Trophoblast cell (in vitro differentiated cells and primary cell): ENCODE measurements around the gene PPP2R2C.

Source experiments
- DNase-seq, 2 donors: peaks; one replicate each; pipeline ENCODE4 v3.0.0-alpha.2; 2016
- H2AFZ ChIP-seq: 2 replicates; pipeline ENCODE4 v1.6.1; 2013; ENCODE audit warnings: low read length, moderate library complexity, mild to moderate bottlenecking; ENCODE audit not compliant: insufficient read depth, poor library complexity
- H2AK5ac ChIP-seq: 2 replicates; pipeline ENCODE4 v1.6.1; 2013; ENCODE audit warnings: mild to moderate bottlenecking, low read length
- H2BK120ac ChIP-seq: 2 replicates; pipeline ENCODE4 v1.6.1; 2013; ENCODE audit warnings: low read length, mild to moderate bottlenecking, moderate library complexity; ENCODE audit not compliant: insufficient read depth, poor library complexity
- H2BK12ac ChIP-seq: 2 replicates; pipeline ENCODE4 v1.6.1; 2013; ENCODE audit warnings: mild to moderate bottlenecking, low read length, moderate library complexity
- H2BK5ac ChIP-seq: 2 replicates; pipeline ENCODE4 v1.6.1; 2013; ENCODE audit warnings: low read length, low read depth, moderate library complexity, mild to moderate bottlenecking; ENCODE audit not compliant: poor library complexity
- H3K14ac ChIP-seq: 2 replicates; pipeline ENCODE4 v1.6.1; 2013; ENCODE audit warnings: mild to moderate bottlenecking, low read length
- H3K18ac ChIP-seq: 2 replicates; pipeline ENCODE4 v1.6.1; 2013; ENCODE audit warnings: mild to moderate bottlenecking, low read length
- H3K23ac ChIP-seq: 2 replicates; pipeline ENCODE4 v1.6.1; 2013; ENCODE audit warnings: low read length
- H3K27ac ChIP-seq: 2 replicates; pipeline ENCODE4 v1.5.1; 2013; ENCODE audit warnings: low read depth, mild to moderate bottlenecking, inconsistent platforms, low read length, moderate library complexity
- H3K27me3 ChIP-seq: 2 replicates; pipeline ENCODE4 v1.6.1; 2013; ENCODE audit warnings: inconsistent platforms, mild to moderate bottlenecking, low read length, moderate library complexity; ENCODE audit not compliant: insufficient read depth
- H3K36me3 ChIP-seq, 2 experiments: 1 replicate in 1 of 2; 2 replicates in 1 of 2; pipeline ENCODE4 v1.6.1; 2013; ENCODE audit warnings: low read length in 2 of 2, mild to moderate bottlenecking in 2 of 2, moderate library complexity in 1 of 2; ENCODE audit not compliant: insufficient read depth in 2 of 2, control insufficient read depth in 1 of 2
- H3K4ac ChIP-seq: 2 replicates; pipeline ENCODE4 v1.6.1; 2013; ENCODE audit warnings: low read depth, mild to moderate bottlenecking, low read length, moderate library complexity
- H3K4me1 ChIP-seq, 2 experiments: 1 replicate in 1 of 2; 2 replicates in 1 of 2; pipeline ENCODE4 v1.6.1; 2013; ENCODE audit warnings: low read length in 2 of 2, mild to moderate bottlenecking in 2 of 2, moderate library complexity in 1 of 2; ENCODE audit not compliant: insufficient read depth in 2 of 2, control insufficient read depth in 1 of 2
- H3K4me2 ChIP-seq: 2 replicates; pipeline ENCODE4 v1.6.1; 2013; ENCODE audit warnings: inconsistent platforms, mild to moderate bottlenecking, low read length, moderate library complexity
- H3K4me3 ChIP-seq: 2 replicates; pipeline ENCODE4 v1.5.1; 2013; ENCODE audit warnings: mild to moderate bottlenecking, low read depth, low read length, inconsistent platforms
- H3K79me1 ChIP-seq: one replicate; pipeline ENCODE4 v1.6.1; 2013; ENCODE audit warnings: low read length
- H3K79me2 ChIP-seq: 2 replicates; pipeline ENCODE4 v1.6.1; 2013; ENCODE audit warnings: low read length, mild to moderate bottlenecking; ENCODE audit not compliant: control insufficient read depth, insufficient read depth, poor library complexity
- H3K9ac ChIP-seq: 2 replicates; pipeline ENCODE4 v1.6.1; 2013; ENCODE audit warnings: mild to moderate bottlenecking, low read length
- H3K9me3 ChIP-seq: 2 replicates; pipeline ENCODE4 v1.6.1; 2013; ENCODE audit warnings: low read depth, mild to moderate bottlenecking, control low read depth, inconsistent platforms, low read length; ENCODE audit not compliant: insufficient read depth
- H4K12ac ChIP-seq: 2 replicates; pipeline ENCODE4 v1.6.1; 2013; ENCODE audit warnings: low read depth, mild to moderate bottlenecking, low read length, moderate library complexity
- H4K8ac ChIP-seq: 2 replicates; pipeline ENCODE4 v1.6.1; 2013; ENCODE audit warnings: low read depth, mild to moderate bottlenecking, low read length, moderate library complexity
- H4K91ac ChIP-seq: one replicate; pipeline ENCODE4 v1.6.1; 2013; ENCODE audit warnings: low read depth, mild to moderate bottlenecking, low read length, moderate library complexity
- WGBS: extraction: QIAGEN DNeasy Blood & Tissue Kit; methylation state at CpG from one replicate; pipeline ENCODE4 v1.1.7; 2013; ENCODE audit warnings: missing lambda C conversion rate; ENCODE audit not compliant: insufficient read length, insufficient coverage; ENCODE audit errors: extremely low coverage; 5-methylcytosine and 5-hydroxymethylcytosine counted together

The PPP2R2C gene

GRCh38 chr4:6332669-6333050 is 139.8 kb downstream of the PPP2R2C start:
- no peak for DNase-seq
- Histone ChIP-seq H2AFZ (no peak overlapping the region), H4K12ac (no peak overlapping the region), H3K27ac (no peak overlapping the region), H2BK120ac (no peak overlapping the region), H3K79me2 (no peaks in the 10 kb centered on the region), H3K14ac (no peak overlapping the region), H4K8ac (no peak overlapping the region), H2AK5ac (no peak overlapping the region), H2BK5ac (no peak overlapping the region), H4K91ac (no peak overlapping the region), H3K4ac (no peak overlapping the region), H3K4me2 (no peak overlapping the region), H3K18ac (no peak overlapping the region), H3K23ac (no peak overlapping the region), H3K9ac (no peak overlapping the region), H3K36me3 (no peaks in the 10 kb centered on the region), H3K79me1 (no peaks in the 10 kb centered on the region), H3K4me1 (no peaks in the 10 kb centered on the region), H3K27me3 (no peaks in the 10 kb centered on the region), H3K9me3 (peaks cover 3% of the 10 kb centered on the region), H3K4me3 (no peak overlapping the region), H2BK12ac (no peak overlapping the region)
- no CpG with 5 or more reads among the region's 6 CpGs for WGBS

- peak; percentile 29 to 73 for DNase-seq
- Histone ChIP-seq H4K12ac (no peak overlapping the region), H3K14ac (no peak overlapping the region), H2AFZ (no peak overlapping the region), H3K36me3 (no peaks in the 10 kb centered on the region), H3K4me2 (no peak overlapping the region), H3K27me3 (no peaks in the 10 kb centered on the region), H2AK5ac (no peak overlapping the region), H3K9me3 (peaks cover 3% of the 10 kb centered on the region), H3K79me2 (no peaks in the 10 kb centered on the region), H3K9ac (no peak overlapping the region), H2BK120ac (no peak overlapping the region), H3K18ac (no peak overlapping the region), H3K4me3 (no peak overlapping the region), H4K8ac (no peak overlapping the region), H3K4me1 (peaks cover under 1% of the 10 kb centered on the region in 2 experiments), H2BK12ac (no peak overlapping the region), H3K79me1 (no peaks in the 10 kb centered on the region), H2BK5ac (no peak overlapping the region), H3K27ac (no peak overlapping the region), H4K91ac (no peak overlapping the region), H3K23ac (no peak overlapping the region), H3K4ac (no peak overlapping the region)
- no CpG with 5 or more reads among the region's 18 CpGs for WGBS
These were observed 140.3 kb downstream of the PPP2R2C start for GRCh38 chr4:6332042-6332668.

GRCh38 chr4:6331468-6331867 is 140.9 kb downstream of the PPP2R2C start:
- no peak overlapping the region for H3K27ac ChIP-seq
- peaks cover 2 to 3% of the 10 kb centered on the region in 2 experiments for H3K4me1 ChIP-seq
- WGBS, result no CpG with 5 or more reads among the region's 6 CpGs
- H2BK120ac ChIP-seq, result no peak overlapping the region
- no peak overlapping the region for H4K12ac ChIP-seq
- H3K23ac ChIP-seq, result no peak overlapping the region
- no peak for DNase-seq
- no peaks in the 10 kb centered on the region for H3K79me2 ChIP-seq
- no peaks in the 10 kb centered on the region for H3K27me3 ChIP-seq
- H2BK5ac ChIP-seq, result no peak overlapping the region
- H3K4me3 ChIP-seq, result no peak overlapping the region
- peaks cover 4% of the 10 kb centered on the region for H3K9me3 ChIP-seq
- H4K91ac ChIP-seq, result no peak overlapping the region
- no peak overlapping the region for H2AK5ac ChIP-seq
- no peak overlapping the region for H3K18ac ChIP-seq
- H2BK12ac ChIP-seq, result no peak overlapping the region
- H3K4ac ChIP-seq, result no peak overlapping the region
- H3K79me1 ChIP-seq, result no peaks in the 10 kb centered on the region
- no peak overlapping the region for H2AFZ ChIP-seq
- no peak overlapping the region for H4K8ac ChIP-seq
- no peak overlapping the region for H3K14ac ChIP-seq
- no peaks in the 10 kb centered on the region for H3K36me3 ChIP-seq
- H3K4me2 ChIP-seq, result no peak overlapping the region
- H3K9ac ChIP-seq, result no peak overlapping the region

- H2BK5ac ChIP-seq, result no peak overlapping the region
- H3K4me3 ChIP-seq, result no peak overlapping the region
- H3K36me3 ChIP-seq, result no peaks in the 10 kb centered on the region
- H3K9ac ChIP-seq, result no peak overlapping the region
- peak; percentile 12 to 79 for DNase-seq
- no peak overlapping the region for H3K4ac ChIP-seq
- H3K79me1 ChIP-seq, result no peaks in the 10 kb centered on the region
- no peak overlapping the region for H3K23ac ChIP-seq
- no peak overlapping the region for H2AK5ac ChIP-seq
- H4K91ac ChIP-seq, result no peak overlapping the region
- H4K8ac ChIP-seq, result no peak overlapping the region
- no peak overlapping the region for H3K4me2 ChIP-seq
- H3K27ac ChIP-seq, result no peak overlapping the region
- H2BK12ac ChIP-seq, result no peak overlapping the region
- no CpG with 5 or more reads among the region's 8 CpGs for WGBS
- peaks cover 4% of the 10 kb centered on the region for H3K9me3 ChIP-seq
- H4K12ac ChIP-seq, result no peak overlapping the region
- peaks cover 2 to 3% of the 10 kb centered on the region in 2 experiments for H3K4me1 ChIP-seq
- H3K27me3 ChIP-seq, result no peaks in the 10 kb centered on the region
- H3K79me2 ChIP-seq, result no peaks in the 10 kb centered on the region
- no peak overlapping the region for H2AFZ ChIP-seq
- no peak overlapping the region for H3K14ac ChIP-seq
- no peak overlapping the region for H2BK120ac ChIP-seq
- H3K18ac ChIP-seq, result no peak overlapping the region
These were observed 141.4 kb downstream of the PPP2R2C start for GRCh38 chr4:6331018-6331417.
